HG03108 (cell line): Measurements from ENCODE around the gene RMP24.

Experiments
- ATAC-seq: cut with Tn5 transposase; IDR thresholded peaks from one replicate; pipeline ENCODE4 v1.9.1; 2021; ENCODE audit warnings: moderate library complexity; ENCODE audit not compliant: unreplicated experiment

RMP24 gene

GRCh38 chr18:35972197-35973000, at the start of gene RMP24:
Gene RMP24 (plus strand): TSS chr18:35972679.
- peak; percentile 88 for ATAC-seq

DNA sequence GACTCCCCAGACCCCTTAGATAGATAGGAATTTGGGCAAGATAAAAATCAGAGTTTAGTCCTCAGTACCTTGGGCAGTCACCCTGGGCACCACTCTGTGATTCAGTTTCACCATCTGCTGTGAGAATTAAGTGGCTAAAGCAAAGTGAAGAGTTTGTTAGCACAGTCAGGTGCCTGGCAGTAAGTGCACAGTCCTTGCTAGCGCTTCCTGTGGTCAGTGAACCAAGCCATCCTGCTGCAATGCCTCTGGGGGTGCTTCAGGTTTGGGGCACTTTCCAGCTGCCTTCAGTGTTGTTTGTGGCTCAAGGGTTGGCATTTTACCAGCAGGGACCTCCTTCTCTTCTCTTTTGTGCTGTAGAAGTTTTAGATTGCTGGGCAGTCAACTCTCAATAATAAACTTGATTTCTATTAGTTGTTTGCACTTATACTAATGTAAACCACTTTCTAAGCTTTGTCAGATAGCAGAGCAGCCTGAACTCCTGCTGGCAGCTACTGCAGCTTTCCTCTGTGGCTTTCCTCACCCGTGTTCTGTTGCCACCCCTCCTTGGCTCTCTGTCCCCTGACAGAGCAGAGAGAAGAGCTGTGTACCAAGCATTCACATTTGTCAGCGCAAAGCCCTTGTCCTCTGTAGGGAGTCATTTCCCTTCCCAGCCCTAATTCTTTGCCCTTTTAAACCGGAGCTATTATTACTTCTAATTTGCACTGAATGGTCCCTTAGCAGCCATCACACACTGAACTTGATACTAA, 48.4 kb upstream of the RMP24 start:
- ATAC-seq = no peak

GRCh38 chr18:35926884-35927283, 45.6 kb upstream of the RMP24 start:
- no peak for ATAC-seq

GRCh38 chr18:35927430-35927829, 45.0 kb upstream of the RMP24 start:
- no peak for ATAC-seq

DNA sequence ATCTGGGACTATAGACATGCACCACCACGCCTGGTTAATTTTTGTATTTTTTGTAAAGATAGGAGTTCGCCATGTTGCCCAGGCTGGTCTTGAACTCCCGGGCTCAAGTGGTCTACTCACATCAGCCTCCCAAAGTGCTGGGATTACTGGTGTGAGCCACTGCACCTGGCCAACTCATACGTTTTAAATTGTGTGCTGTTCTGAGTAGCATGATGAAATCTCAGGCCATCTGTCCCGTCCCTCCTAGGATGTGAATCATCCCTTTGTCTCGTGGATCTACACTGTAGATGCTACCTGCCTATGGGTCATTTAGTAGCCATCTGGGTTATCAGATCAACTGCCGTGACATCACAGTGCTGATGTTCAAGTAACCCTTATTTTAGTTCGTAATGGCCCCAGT, 38.5 kb upstream of the RMP24 start:
- no peak for ATAC-seq

- ATAC-seq = no peak
Measured at GRCh38 chr18:35934891-35935290, 37.6 kb upstream of the RMP24 start.

DNA sequence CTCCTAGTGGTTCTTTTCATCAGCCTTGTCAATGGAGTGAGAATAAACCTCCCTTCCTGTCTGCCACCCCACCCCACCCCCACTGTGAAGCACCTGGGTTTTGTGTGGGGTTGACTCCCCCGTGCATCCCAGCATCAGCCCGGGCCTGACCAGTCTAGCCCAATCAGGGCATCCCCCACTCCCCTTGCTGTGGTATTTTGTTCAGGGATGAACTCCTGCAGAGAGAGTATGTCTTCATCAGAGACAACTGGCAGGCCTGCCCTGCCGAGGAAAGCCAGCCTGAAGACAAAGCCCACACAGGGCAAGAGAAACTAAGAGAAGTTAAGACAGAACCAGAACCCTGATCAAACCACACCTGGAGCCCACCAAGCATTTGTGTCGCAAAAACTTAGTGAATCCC, 36.7 kb upstream of the RMP24 start:
- no peak for ATAC-seq

DNA sequence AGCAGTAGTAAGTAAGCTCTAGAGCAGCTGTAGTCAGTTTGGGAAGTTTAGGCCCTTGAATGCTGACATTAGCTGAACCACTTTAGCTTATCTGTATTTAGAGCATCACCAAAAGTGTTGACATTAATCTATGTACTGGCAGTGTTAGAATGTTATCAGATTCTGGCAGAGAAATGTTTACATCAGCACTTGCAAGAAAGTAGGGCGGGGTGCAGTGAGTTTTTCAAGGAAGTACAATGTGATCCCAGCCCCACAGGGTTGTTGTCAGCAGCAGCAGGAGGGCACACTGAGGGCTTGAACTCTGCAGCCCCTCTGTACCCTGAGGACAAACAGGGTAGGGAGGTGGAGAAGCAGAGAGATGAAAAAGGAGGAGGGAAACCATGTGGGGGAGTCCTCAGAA, 35.5 kb upstream of the RMP24 start:
- ATAC-seq = no peak

DNA sequence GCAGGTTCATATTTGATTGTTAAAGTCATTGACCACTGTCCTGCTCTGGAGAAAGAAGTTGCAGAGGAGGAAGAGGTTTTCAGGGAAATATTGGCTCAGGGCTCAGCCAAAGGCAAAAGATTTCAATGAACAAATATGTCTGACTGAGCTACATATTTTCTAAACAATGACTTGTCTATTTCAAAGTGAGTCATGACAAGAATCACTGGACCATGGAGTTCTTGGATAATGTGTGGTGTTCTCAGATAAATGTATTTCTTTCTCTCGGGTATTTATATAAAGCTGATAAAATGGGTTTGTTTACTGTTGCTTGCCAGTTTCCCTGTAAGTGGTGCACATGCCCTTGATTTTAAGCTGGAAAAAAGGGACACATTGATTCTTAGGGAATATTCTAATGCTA, 34.3 kb upstream of the RMP24 start:
- ATAC-seq = no peak

DNA sequence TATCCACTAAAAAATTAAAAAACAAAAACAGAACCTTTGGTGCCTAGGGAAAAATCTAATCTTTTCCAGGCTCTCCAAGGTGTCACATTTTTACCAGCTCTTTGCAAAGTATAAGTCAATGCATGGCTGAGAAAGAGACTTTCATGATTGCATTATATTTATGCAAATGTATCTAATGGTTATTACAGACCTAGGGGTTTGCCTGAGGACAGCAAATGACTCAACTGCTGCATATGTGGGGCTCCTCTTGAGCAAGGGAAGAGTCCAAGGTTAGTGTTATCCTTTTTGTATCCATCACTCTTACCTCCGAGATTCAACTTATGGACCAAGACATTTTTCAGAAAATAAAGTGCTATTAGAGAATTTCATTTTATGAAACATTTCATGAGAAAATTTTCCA, 33.9 kb upstream of the RMP24 start:
- no peak for ATAC-seq

DNA sequence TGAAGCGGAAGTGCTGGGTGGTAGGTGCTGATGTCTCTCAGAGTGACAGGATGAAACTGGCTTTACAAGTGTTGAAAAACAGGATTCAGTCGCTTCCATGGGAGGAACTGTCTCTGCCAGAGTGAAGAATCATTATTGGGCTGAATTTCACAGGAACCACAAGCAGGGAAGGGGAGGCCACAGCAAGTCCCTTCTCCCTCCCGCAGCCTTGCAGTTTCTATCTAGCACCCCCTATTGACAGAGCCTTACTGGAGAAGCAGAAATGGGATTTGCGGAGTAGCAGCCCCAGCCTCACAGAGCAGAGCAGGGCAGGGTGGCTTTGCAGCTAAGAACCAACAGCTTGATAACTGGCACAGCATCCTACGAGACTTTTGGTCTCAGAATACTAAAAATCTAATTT, 33.3 kb upstream of the RMP24 start:
- ATAC-seq = no peak

DNA sequence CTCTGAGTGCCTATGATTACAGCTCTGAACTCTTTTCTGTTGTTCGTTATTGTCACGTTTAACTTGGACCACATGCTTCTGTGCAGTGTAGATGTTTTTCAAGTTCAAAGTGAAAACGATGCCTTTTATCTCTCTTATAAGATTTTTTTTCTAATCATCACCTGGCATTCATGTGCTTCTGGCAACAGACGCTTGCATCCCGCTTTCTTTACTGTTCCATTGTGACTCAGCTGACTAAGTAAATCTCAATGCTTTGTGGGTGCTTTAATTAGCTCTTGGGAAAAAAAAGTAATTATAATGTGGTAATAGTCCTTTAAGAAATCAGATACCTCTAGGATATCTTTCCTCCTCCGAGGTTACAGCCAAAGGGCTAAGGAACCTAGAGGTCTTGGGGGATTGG, 31.2 kb upstream of the RMP24 start:
- ATAC-seq = no peak

DNA sequence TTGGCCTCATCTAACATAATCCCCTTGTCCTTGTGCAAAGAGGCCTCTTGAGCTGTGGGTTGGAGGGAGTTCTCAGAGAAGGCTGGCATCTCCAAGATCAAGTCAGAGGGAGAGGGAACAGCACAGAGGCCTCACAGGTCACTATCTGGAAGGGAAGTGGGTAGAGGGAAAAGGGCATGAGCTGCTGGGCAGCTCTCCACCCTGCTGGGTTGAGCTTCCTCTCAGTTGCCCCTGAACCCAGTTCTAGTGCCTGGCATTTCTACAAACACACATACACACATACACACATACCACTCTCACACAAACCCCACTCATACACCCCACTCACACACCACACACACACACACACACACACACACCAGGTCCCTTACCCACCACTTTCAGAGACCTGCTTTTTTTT, 30.3 kb upstream of the RMP24 start:
- ATAC-seq = no peak

- ATAC-seq = no peak
Measured at GRCh38 chr18:35942661-35943060, 29.8 kb upstream of the RMP24 start.

DNA sequence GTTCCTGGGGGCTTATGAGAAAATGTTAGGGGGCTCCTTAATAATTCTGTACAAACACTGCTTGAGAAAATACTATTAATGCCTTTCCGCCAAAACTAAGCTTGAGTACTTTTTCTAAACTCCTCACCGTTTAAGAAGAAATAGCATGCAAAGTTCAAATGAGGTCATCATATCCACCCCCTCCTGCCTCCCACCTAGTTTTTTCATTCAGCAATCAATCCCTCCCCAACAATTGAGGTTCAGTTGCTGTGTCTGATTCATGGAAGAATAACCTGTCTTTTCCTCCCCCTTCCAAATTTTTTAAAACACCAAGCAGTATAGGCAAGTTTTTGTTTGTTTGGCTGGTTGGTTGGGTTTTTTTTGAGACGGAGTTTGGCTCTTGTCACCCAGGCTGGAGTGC, 24.4 kb upstream of the RMP24 start:
- no peak for ATAC-seq

DNA sequence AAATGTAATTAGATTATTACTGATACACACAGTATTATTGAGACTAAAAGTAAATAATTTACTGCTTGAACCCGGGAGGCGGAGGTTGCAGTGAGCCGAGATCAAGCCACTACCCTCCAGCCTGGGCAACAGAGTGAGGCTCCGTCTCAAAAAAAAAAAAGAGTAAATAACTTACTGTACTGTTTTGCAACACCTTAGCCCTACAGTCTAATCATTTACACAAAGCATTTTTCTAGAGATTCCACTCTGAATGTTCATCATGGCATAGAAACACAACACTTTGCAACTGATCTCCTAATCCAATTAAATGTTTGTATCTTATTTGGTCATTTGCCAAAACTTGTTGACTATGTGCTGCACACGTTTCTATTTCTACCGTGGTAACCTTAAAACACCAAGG, 23.4 kb upstream of the RMP24 start:
- no peak for ATAC-seq

- no peak for ATAC-seq
Measured at GRCh38 chr18:35949903-35950627, 22.4 kb upstream of the RMP24 start.

- ATAC-seq = no peak
Measured at GRCh38 chr18:35950628-35950982, 21.9 kb upstream of the RMP24 start.

GRCh38 chr18:35953688-35954087, 18.8 kb upstream of the RMP24 start:
- no peak for ATAC-seq

DNA sequence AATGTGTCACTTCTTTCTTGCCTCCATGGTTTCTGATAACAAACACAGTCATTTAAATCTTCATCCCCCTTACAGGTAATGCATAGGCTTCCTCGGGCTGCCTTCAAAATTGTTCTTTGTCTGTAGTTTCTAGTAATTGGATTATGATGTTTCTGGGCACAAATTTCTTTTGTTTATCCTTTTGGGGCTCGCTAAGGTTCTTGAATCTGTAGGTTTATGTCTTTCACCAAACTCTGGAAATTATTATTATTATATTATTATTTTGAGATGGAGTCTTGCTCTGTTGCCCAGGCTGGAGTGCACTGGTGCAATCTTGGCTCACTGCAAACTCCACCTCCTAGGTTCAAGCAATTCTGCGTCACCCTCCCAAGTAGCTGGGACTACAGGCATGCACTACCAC, 16.3 kb upstream of the RMP24 start:
- ATAC-seq = no peak

DNA sequence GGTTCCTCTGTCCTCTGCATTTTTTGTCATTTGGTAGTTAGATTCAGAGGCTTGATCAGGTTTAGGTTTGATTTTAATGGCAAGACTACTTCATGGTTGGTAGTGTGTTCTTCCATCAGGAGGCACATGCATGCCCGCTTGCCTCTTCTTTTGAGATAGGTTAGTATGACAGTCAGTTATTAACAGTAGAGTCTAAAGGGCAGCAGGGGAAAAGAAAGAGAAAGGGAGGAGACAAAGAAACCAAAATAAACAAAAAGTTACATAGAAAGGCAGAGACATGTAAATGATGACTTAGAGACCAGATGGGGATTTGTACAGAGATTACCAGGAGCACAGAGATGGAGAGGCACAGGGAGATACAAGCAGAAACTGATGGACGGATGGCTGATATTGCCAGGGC, 10.2 kb upstream of the RMP24 start:
- no peak for ATAC-seq

DNA sequence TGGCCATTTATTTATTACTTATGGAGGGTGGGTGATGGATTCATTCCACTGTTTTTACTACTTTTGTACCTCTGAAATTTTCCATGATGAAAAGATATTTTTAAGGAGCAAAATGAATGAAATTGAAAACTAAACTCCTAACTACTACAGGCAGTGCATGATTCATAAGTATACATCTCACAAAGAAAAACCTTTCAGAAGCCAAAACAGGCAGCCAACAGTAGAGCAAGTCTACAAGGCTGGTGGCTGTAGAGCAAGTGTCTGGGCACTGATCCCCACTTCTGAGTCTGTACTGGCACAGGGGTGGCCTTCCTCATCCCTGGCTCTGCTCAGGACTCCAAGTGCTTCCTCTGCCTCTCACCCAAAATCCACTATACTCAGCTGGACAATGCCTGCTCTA, 8.2 kb upstream of the RMP24 start:
- ATAC-seq = no peak
